Omental fat pad (tissue), 4 donors: Measurements from ENCODE around the gene PLS1. TPM values are rescaled to one million over a fixed set of nuclear protein-coding genes. Genes with fewer than 3 reads are reported as not detected.
"Not testable (repeated sequence)": the region's sequence is repeated elsewhere in the genome, so short reads cannot be mapped to it uniquely, and the experiment has no call there.

Source experiments
- ATAC-seq: fragments of 150-250 bp; one replicate; pipeline ENCODE4 v1.9.1; 2016; ENCODE audit warnings: mild to moderate bottlenecking, moderate library complexity; ENCODE audit not compliant: low FRiP score
- DNase-seq: peaks from one replicate; pipeline ENCODE4 v3.0.0-alpha.2; 2019; ENCODE audit warnings: low spot score
- CTCF ChIP-seq, 3 donors: fragments of 450-650 bp; IDR thresholded peaks; one replicate each; pipeline ENCODE4 v1.5.1; 2016 to 2017; ENCODE audit warnings: antibody characterized with exemption in 3 of 3, mild to moderate bottlenecking in 3 of 3, moderate library complexity in 2 of 3
- total RNA-seq, 4 donors: library from RNA; depleted of rRNA; stranded (reverse); fragments of >200 nt; gene quantifications; one replicate each; pipeline ENCODE4 v1.1.0, GENCODE V29; 2016

The PLS1 gene
- total RNA-seq, 4 donors from 2014 or later: 1.2 to 3.2 (median 2.0) TPM

- ATAC-seq (no peak), DNase-seq (no peak)
- no peak for TF ChIP-seq CTCF (IDR thresholded peaks at IDR 0.05)
Observed at GRCh38 chr3:142597906-142598305, 1.7 kb downstream of the PLS1 start.

GRCh38 chr3:142601713-142602112, 5.5 kb downstream of the PLS1 start:
- DNase-seq (no peak), ATAC-seq (no peak)
- TF ChIP-seq CTCF (IDR thresholded peaks at IDR 0.05): no peak

GRCh38 chr3:142602619-142603385, 6.6 kb downstream of the PLS1 start:
- DNase-seq: no peak
- TF ChIP-seq CTCF (IDR thresholded peaks at IDR 0.05): no peak
- ATAC-seq: no peak

GRCh38 chr3:142603386-142603705, 7.2 kb downstream of the PLS1 start:
- ATAC-seq, DNase-seq: not testable (repeated sequence)

GRCh38 chr3:142604940-142605339, 8.7 kb downstream of the PLS1 start:
- no peak for DNase-seq
- TF ChIP-seq CTCF (IDR thresholded peaks at IDR 0.05): no peak
- no peak for ATAC-seq

GRCh38 chr3:142608631-142609030, 12.4 kb downstream of the PLS1 start:
- DNase-seq (no peak), ATAC-seq (no peak)
- no peak for TF ChIP-seq CTCF (IDR thresholded peaks at IDR 0.05)

GRCh38 chr3:142609136-142609535, 12.9 kb downstream of the PLS1 start:
- no peak for TF ChIP-seq CTCF (IDR thresholded peaks at IDR 0.05)
- ATAC-seq (no peak), DNase-seq (no peak)
